Ovary (tissue), 9 donors: Measurements from ENCODE around the gene RTN1. TPM values are rescaled to one million over a fixed set of nuclear protein-coding genes. Genes with fewer than 3 reads are reported as not detected.

Experiments
- DNase-seq, 5 donors: peaks; one replicate each; pipeline ENCODE4 v3.0.0-alpha.2; 2019 to 2020
- H3K27ac ChIP-seq, 2 donors: fragments of 200-600 bp; one replicate each; pipeline versions ENCODE4 v1.5.1 to v1.8.0; 2019 to 2022
- H3K27me3 ChIP-seq: fragments of 200-600 bp; one replicate; pipeline ENCODE4 v1.8.0; 2022
- H3K36me3 ChIP-seq: fragments of 200-600 bp; sonication (generic); one replicate; pipeline ENCODE4 v1.5.1; 2019
- H3K4me1 ChIP-seq: one replicate; pipeline ENCODE4 v1.8.1; 2013; ENCODE audit warnings: mild to moderate bottlenecking, moderate library complexity; ENCODE audit not compliant: insufficient read depth
- H3K4me3 ChIP-seq: fragments of 200-600 bp; sonication (generic); one replicate; pipeline ENCODE4 v1.5.1; 2017
- H3K9me3 ChIP-seq, 2 donors: fragments of 200-600 bp in 1 of 2; sonication (generic) in 1 of 2; one replicate each; pipeline versions ENCODE4 v1.5.1 to v1.8.1; 2013 to 2019; ENCODE audit warnings: mild to moderate bottlenecking in 1 of 2, moderate library complexity in 1 of 2
- EP300 ChIP-seq: sonication (generic); formaldehyde crosslinking; IDR thresholded peaks from one replicate; pipeline ENCODE4 v1.6.1; 2017; ENCODE audit warnings: antibody characterized with exemption
- POLR2A ChIP-seq: fragments of 450-650 bp; IDR thresholded peaks from one replicate; pipeline ENCODE4 v1.6.1; 2017; ENCODE audit warnings: antibody characterized with exemption, mild to moderate bottlenecking, moderate library complexity
- WGBS, 3 donors: extraction: QIAGEN DNeasy Blood & Tissue Kit in 1 of 3; methylation state at CpG; one replicate each; pipeline versions ENCODE4 v1.1.5 to v1.1.7; 2013 to 2017; 5-methylcytosine and 5-hydroxymethylcytosine counted together
- intact Hi-C, 4 donors: fragments of 100-400 bp; cut with DNase I; formaldehyde crosslinking; loops; one replicate each; pipeline versions ENCODE4 v1.11.0 to v1.15.1; 2022 to 2023
- polyA plus RNA-seq, 2 donors: library from polyadenylated mRNA; stranded (reverse); fragments of 200-250 nt in 1 of 2; fragments of 350-450 nt in 1 of 2; fragmentation: Illumina TruSeq in 1 of 2; extraction: RNeasy Lipid Tissue Mini Kit (QIAGEN cat#74804) in 1 of 2; gene quantifications; one replicate each; pipeline ENCODE4 v1.2.3, GENCODE V29; 2013 to 2014
- total RNA-seq, 7 donors: library from RNA; depleted of rRNA in 2 of 7; stranded (reverse); fragments of >200 nt in 2 of 7; fragmentation: NEBNext Ultra II Directional in 3 of 7; extraction: Animal tissue kit (Norgen Biotek cat#: 25700) in 3 of 7; gene quantifications; one replicate each; pipeline versions ENCODE4 v1.1.0 to v1.2.4, GENCODE V29; 2016 to 2023
- TF ChIP-seq, protein P1 (sequence below), 3 donors: fragments of 450-650 bp in 2 of 3; fragments of 200-600 bp in 1 of 3; IDR thresholded peaks; one replicate each; pipeline versions ENCODE4 v1.5.1 to v1.8.0; 2016 to 2022; ENCODE audit warnings: antibody characterized with exemption in 3 of 3, mild to moderate bottlenecking in 1 of 3
- donor health status: DM: no; HTN: no; CAD: no; lungs with moderate emphysema.
- donor health status: DM: no; HTN: no; CAD: no.
- donor health status: Bipolar disorder and iron deficiency.
- donor health status: DM: yes; HTN: yes; CAD: no.
- donor health status: DM: no; HTN: no; CAD: no.
- donor health status: DM: yes; HTN: yes; CAD: no.

The RTN1 gene
- total and polyA plus RNA-seq, 9 donors = 0.51 to 10.2 (median 1.00) TPM

GRCh38 chr14:59768855-59769375, 101.7 kb downstream of the RTN1 start:
- Histone ChIP-seq H3K4me1 (no peaks in the 10 kb centered on the region), H3K4me3 (no peak overlapping the region), H3K36me3 (no peaks in the 10 kb centered on the region), H3K27me3 (no peaks in the 10 kb centered on the region), H3K27ac (no peak overlapping the region), H3K9me3 (no peaks in the 10 kb centered on the region)
- intact Hi-C loops = no loop called here
- DNase-seq = no peak
- TF ChIP-seq POLR2A (no peak), EP300 (no peak)
- TF ChIP-seq, protein P1, sequence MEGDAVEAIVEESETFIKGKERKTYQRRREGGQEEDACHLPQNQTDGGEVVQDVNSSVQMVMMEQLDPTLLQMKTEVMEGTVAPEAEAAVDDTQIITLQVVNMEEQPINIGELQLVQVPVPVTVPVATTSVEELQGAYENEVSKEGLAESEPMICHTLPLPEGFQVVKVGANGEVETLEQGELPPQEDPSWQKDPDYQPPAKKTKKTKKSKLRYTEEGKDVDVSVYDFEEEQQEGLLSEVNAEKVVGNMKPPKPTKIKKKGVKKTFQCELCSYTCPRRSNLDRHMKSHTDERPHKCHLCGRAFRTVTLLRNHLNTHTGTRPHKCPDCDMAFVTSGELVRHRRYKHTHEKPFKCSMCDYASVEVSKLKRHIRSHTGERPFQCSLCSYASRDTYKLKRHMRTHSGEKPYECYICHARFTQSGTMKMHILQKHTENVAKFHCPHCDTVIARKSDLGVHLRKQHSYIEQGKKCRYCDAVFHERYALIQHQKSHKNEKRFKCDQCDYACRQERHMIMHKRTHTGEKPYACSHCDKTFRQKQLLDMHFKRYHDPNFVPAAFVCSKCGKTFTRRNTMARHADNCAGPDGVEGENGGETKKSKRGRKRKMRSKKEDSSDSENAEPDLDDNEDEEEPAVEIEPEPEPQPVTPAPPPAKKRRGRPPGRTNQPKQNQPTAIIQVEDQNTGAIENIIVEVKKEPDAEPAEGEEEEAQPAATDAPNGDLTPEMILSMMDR (IDR thresholded peaks at IDR 0.05) = no peak
- WGBS, 3 donors = 86 to 89% (median 88%) methylated on average over 1 of the region's 1 CpG

GRCh38 chr14:59761851-59762250, 108.7 kb downstream of the RTN1 start:
- Histone ChIP-seq H3K36me3 (no peaks in the 10 kb centered on the region), H3K9me3 (no peaks in the 10 kb centered on the region), H3K27ac (no peak overlapping the region), H3K4me1 (no peaks in the 10 kb centered on the region), H3K4me3 (no peak overlapping the region), H3K27me3 (no peaks in the 10 kb centered on the region)
- WGBS, 3 donors = 79 to 89% (median 81%) methylated on average over 6 of the region's 6 CpGs
- no peak for TF ChIP-seq EP300
- TF ChIP-seq, protein P1 (IDR thresholded peaks at IDR 0.05) = no peak
- no peak for TF ChIP-seq POLR2A
- intact Hi-C loops = no loop called here
- no peak for DNase-seq

- Histone ChIP-seq H3K27ac (no peak overlapping the region), H3K9me3 (no peaks in the 10 kb centered on the region), H3K4me1 (no peaks in the 10 kb centered on the region), H3K36me3 (no peaks in the 10 kb centered on the region), H3K27me3 (no peaks in the 10 kb centered on the region), H3K4me3 (no peak overlapping the region)
- intact Hi-C loops = no loop called here
- TF ChIP-seq EP300 = no peak
- DNase-seq = no peak
- 52 to 79% (median 69%) methylated on average over 1 of the region's 1 CpG for WGBS, 3 donors
These were observed 115.0 kb downstream of the RTN1 start for GRCh38 chr14:59755409-59756135.

DNA sequence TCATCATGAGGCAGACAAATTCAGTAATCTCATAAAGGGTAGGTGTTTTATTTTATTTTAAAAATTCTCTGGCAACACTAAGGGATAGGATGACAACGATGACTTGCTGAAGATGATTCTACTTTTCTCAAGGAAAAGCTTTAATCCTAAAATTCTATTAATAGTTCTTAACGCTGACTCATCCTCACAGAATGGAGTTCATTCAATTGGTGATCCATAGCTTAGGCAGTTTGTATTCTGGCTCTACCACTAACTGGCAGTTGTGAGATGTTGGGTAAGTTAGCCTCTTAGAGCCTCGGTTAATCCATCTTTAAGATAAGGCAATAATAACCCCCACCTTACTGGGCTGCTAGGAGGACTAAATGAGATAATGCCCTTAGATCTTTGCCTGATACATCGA, 116.3 kb downstream of the RTN1 start:
- no peaks in the 10 kb centered on the region for H3K4me1 ChIP-seq
- intact Hi-C loops = no loop called here
- 71 to 86% (median 79%) methylated on average over 4 of the region's 4 CpGs for WGBS, 3 donors

GRCh38 chr14:59753512-59753911, 117.1 kb downstream of the RTN1 start:
- intact Hi-C loops = no loop called here
- no peak for DNase-seq
- no peaks in the 10 kb centered on the region for H3K27me3 ChIP-seq
- H3K4me3 ChIP-seq = no peak overlapping the region
- TF ChIP-seq POLR2A = no peak
- TF ChIP-seq EP300 = no peak
- TF ChIP-seq, protein P1 (IDR thresholded peaks at IDR 0.05) = no peak
- no peaks in the 10 kb centered on the region for H3K4me1 ChIP-seq
- no peak overlapping the region for H3K27ac ChIP-seq
- no peaks in the 10 kb centered on the region for H3K36me3 ChIP-seq
- no peaks in the 10 kb centered on the region for H3K9me3 ChIP-seq

More for the DNA sequence above, 116.3 kb downstream of the RTN1 start:
- H3K9me3 ChIP-seq = no peaks in the 10 kb centered on the region
- no peaks in the 10 kb centered on the region for H3K27me3 ChIP-seq
- H3K4me3 ChIP-seq = no peak overlapping the region
- TF ChIP-seq, protein P1 (IDR thresholded peaks at IDR 0.05) = no peak
- TF ChIP-seq EP300 (no peak), POLR2A (no peak)
- no peak for DNase-seq
- no peaks in the 10 kb centered on the region for H3K36me3 ChIP-seq
- no peak overlapping the region for H3K27ac ChIP-seq
